Fibroblast of skin of right quadriceps (primary cell): ENCODE results near the gene RAB43.
"Not testable (repeated sequence)": the region's sequence is repeated elsewhere in the genome, so short reads cannot be mapped to it uniquely, and the experiment has no call there.

Experiments
- DNase-seq: peaks from one replicate; pipeline ENCODE4 v3.0.0-alpha.2; 2013

The RAB43 gene

GRCh38 chr3:129121016-129121791, 400 bp downstream of the RAB43 start:
- DNase-seq, result no peak

GRCh38 chr3:129120254-129121004, 1.2 kb downstream of the RAB43 start:
- DNase-seq, result peak; percentile 91

GRCh38 chr3:129119365-129120100, 2.1 kb downstream of the RAB43 start:
- DNase-seq, result no peak

GRCh38 chr3:129118745-129119144, 2.9 kb downstream of the RAB43 start:
- DNase-seq, result no peak

GRCh38 chr3:129117134-129117533, 4.5 kb downstream of the RAB43 start:
- DNase-seq, result no peak

- DNase-seq, result no peak
Measured at GRCh38 chr3:129116482-129116946, 5.1 kb downstream of the RAB43 start.

- DNase-seq, result no peak
Measured at GRCh38 chr3:129114455-129114854, 7.1 kb downstream of the RAB43 start.

GRCh38 chr3:129112308-129113052, 9.1 kb downstream of the RAB43 start:
- peak; percentile 46 for DNase-seq

GRCh38 chr3:129111076-129111780, 10.4 kb downstream of the RAB43 start:
- not testable (repeated sequence) for DNase-seq

- DNase-seq, result no peak
Measured at GRCh38 chr3:129107793-129108192, 13.8 kb downstream of the RAB43 start.

GRCh38 chr3:129106866-129107565, 14.6 kb downstream of the RAB43 start:
- DNase-seq, result no peak

- DNase-seq, result no peak
Measured at GRCh38 chr3:129106320-129106719, 15.3 kb downstream of the RAB43 start.

GRCh38 chr3:129105862-129106261, 15.7 kb downstream of the RAB43 start:
- no peak for DNase-seq

- no peak for DNase-seq
Measured at GRCh38 chr3:129104498-129105079, 17.0 kb downstream of the RAB43 start.

GRCh38 chr3:129104051-129104450, 17.6 kb downstream of the RAB43 start:
- no peak for DNase-seq

- no peak for DNase-seq
Measured at GRCh38 chr3:129103296-129103695, 18.3 kb downstream of the RAB43 start.

- no peak for DNase-seq
Measured at GRCh38 chr3:129101370-129102138, 20.1 kb downstream of the RAB43 start.

GRCh38 chr3:129100274-129100673, 21.3 kb downstream of the RAB43 start:
- no peak for DNase-seq

- DNase-seq, result no peak
Measured at GRCh38 chr3:129095285-129095684, 26.3 kb downstream of the RAB43 start.

- DNase-seq, result not testable (repeated sequence)
Measured at GRCh38 chr3:129088312-129088711, 33.3 kb downstream of the RAB43 start.
